Superior temporal gyrus (tissue), 1 donor: ENCODE data around the gene SLC1A5.
A peak's percentile ranks its signal among the peaks of the same experiment; 100 is the strongest.

Source experiments
- DNase-seq: peaks from one replicate; pipeline ENCODE4 v3.0.0-alpha.2; 2016; ENCODE audit errors: extremely low spot score

Gene SLC1A5

DNA sequence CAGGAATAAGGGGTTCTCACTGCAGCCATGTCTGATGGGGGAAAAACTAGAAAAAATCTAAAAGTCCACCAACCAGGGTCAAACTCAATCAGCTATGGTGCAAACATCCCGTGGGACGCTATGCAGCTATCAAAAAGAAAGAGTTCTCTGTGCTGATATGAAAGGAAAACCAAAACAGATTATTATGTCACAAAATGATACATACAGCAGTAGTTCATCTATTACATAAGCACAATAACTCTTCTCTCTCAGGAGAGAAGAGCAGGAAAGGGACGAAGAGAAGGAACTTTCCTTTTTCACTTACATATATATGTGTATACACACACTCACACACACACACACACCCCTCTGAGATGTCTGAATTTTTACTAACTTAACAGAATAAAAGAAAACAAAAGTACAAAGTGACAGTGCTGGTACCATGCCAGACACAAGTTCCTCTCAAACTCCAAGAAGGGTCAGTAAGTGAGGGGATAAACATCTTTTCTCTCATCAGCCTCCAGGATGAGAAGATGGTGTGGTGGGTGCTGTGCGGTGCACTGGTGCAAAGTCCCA, 45.4 kb downstream of the SLC1A5 start:
- DNase-seq, result no peak

GRCh38 chr19:46741447-46741846, 46.9 kb downstream of the SLC1A5 start:
- DNase-seq, result no peak

DNA sequence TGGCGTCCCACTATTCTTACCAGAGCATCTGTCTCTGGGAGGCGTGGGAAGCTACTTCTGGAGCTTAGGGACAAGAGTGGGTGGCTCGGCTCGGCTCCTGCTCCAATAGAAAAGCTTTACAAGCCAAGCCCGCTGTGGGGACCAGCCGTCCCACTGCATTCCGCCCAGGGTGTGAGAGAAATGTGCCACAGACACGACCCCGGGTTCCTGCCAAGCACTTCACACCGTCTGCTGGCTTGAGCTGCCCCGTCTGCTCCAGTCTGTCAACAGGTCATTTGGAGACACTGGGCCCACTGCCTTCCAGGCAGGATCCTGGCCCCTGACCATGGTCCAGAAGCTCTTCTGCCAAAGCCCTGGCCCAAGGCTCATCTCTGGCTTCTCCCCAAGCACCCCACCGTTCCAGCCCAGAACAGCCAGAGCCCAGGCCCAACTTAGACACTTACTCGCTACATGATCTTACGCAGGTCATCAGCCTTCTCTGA, 49.1 kb downstream of the SLC1A5 start:
- DNase-seq, result no peak

DNA sequence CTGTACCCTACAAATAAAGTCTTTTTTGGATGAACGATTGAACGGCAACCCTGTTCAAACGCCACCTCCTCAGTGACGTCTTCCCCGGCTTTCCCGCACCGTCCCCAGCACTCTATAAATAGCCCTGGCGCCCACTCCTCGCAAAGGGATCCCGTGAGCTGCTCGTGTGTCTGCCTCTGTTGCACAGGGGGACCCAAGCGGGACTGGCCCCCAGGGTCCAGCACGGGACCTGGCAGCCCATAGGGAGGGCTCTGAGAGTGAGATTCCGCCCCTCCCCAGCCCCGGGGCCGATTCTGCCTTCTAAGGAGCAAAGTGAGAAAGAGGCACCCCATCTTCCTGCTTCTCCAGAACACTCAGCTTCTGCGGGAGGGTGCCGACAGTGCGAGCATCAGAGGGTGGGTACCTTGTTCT, 50.6 kb downstream of the SLC1A5 start:
- DNase-seq, result no peak

GRCh38 chr19:46737298-46737654, 51.1 kb downstream of the SLC1A5 start:
- no peak for DNase-seq

- DNase-seq, result no peak
Observed at GRCh38 chr19:46736531-46737297, 51.7 kb downstream of the SLC1A5 start.

- DNase-seq, result no peak
Observed at GRCh38 chr19:46733690-46734292, 54.6 kb downstream of the SLC1A5 start.

DNA sequence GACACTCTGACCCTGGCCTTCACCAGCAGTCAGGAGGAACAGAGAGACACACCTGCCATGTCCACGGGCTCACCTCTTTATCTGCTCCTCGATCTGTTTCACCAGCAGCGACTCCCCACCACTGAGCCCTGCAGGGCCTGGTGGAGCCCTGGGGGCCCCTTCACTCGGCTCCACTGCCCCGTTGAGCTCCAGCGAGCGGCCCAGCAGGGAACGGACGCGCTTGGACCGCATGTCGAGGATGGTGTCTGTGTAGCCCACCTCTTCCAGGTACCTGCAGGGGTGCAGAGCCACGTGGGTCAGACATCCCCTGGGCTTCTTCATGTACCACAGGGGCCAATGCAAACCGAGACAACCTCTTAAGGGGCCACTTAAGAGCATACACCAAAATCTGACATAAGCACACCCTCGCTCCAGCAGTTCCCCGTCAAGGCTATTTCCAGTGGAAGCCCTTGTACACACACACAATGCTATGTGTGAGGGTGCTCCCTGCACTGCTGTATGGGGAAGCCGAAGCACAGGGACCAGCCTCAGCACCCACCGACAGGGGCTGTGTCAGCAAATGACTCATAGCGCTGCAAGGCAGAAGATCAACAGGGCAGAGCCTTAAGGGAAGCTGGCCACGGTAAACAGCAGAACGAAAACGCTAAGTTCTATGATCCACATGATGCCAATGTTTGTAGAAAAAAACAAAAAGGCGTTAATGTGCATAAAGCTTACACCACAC, 55.3 kb downstream of the SLC1A5 start:
- no peak for DNase-seq

DNA sequence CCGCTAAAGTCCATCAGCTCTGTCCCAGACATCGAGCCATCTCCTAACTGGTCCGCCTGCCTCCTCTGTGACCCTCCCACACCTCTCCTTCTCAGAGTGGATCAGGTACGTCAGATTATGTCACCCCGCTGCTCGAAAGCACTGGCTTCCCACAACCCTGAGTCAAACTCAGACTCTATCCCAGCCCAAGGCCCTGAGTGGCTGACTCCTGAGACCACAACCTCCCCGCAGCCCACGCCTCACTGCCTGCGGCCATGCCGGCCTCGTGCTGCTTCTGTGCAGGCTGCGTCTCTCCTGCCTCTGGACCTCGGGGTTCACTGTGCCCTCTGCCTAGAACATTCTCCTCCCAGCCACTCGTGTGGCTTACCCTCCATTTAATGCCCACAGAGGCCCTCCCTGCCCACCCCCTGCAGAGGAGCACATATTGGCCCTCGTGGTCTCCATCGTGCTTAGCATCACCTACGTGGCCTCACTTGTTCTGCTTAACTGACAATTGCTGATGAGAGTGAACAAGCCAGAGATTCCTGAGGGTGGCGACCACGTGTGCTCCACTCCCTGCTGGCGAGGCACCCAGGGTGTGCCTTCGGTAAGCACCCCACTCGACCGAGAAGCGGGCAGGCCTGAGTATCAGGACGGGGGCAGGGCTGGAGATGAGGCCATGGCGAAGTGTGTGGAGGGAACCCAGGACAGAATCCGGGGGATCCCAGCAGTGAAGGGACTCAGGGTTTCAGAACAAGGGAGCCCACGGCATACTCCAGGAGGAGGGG, 56.0 kb downstream of the SLC1A5 start:
- DNase-seq, result no peak

DNA sequence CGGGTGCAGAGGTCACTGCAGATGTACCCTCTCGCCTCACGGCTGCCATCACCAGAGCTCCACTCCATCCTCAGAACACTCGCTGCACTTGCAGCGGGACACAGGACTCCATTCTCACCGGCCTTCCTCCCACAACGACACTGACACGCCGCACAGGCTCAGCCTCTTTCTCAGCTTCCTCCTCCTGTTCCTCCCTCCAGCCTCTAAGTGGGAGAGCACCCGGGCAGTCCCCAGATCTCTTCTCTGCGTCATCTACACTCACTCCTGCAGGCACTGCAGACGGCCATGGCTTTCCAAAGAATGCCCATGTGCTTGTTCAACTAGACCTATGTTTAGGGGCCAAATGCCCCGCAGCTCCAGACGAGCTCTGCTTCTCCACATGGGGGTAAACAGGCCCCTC, 56.8 kb downstream of the SLC1A5 start:
- no peak for DNase-seq

DNA sequence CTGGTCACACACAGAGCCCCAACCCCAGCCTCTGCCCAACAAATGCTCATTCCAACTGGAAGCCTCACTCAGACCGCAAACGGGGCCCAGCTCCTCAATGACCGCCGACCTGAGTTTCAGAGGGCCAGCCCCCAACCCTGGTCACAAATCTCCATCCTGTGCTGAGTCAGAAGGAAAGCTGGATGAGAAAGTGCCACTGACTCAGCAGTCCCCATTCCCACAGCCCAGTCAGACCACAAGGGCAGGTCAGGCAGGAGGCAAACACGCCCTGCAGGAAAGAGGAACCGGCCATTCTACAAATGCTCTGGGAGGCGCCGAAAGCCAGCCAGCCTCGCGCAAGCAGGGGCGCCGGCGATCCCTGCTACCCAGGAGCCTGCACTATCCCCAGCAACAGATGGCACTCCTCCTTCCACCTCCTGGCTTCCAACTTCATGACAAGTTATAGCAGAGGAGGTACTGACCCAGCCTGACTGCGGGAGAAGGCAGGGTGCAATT, 57.3 kb downstream of the SLC1A5 start:
- no peak for DNase-seq

DNA sequence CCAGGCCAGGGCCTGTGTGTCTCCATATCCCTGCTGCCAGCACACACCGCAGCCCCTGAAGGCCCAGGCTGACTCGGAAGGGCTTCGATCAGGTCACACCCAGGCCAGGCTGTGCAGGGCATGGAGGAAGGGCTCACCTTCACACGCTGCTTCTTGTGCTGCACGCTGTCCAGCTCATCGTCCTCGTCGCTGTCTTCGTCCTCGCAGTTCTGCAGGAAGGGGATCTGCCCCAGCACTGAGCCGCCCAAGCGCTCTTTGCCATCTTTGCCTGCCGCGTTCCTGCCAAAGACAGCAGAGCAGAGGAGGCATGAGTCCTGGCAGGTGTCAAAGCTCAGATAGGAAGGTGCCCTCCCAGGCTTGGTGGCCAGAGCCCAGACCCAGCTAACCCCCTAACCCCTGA, 57.8 kb downstream of the SLC1A5 start:
- DNase-seq, result no peak

GRCh38 chr19:46730187-46730586, 58.2 kb downstream of the SLC1A5 start:
- no peak for DNase-seq

DNA sequence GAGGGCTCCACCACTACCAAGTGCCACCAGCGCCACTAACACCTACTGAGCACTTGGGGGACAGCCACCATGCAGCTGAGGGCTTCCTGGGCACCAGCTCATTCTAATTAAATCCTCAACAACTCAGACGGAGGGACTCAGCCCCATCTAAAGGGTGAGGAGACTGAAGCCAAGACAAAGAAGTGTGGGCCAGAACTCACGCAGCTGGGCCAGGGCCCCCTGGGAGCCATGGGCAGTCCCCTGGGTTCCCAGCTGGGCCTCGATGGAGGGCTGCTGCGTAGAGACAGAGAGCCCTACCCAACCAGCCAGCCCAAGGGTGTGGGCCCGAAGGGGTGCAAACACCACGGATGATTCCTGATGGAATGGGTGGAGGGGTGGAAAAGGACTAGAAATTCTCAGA, 58.7 kb downstream of the SLC1A5 start:
- no peak for DNase-seq

GRCh38 chr19:46728693-46729339, 59.6 kb downstream of the SLC1A5 start:
- DNase-seq, result peak; percentile 74

GRCh38 chr19:46728208-46728607, 60.2 kb downstream of the SLC1A5 start:
- no peak for DNase-seq

GRCh38 chr19:46727757-46728156, 60.6 kb downstream of the SLC1A5 start:
- no peak for DNase-seq

DNA sequence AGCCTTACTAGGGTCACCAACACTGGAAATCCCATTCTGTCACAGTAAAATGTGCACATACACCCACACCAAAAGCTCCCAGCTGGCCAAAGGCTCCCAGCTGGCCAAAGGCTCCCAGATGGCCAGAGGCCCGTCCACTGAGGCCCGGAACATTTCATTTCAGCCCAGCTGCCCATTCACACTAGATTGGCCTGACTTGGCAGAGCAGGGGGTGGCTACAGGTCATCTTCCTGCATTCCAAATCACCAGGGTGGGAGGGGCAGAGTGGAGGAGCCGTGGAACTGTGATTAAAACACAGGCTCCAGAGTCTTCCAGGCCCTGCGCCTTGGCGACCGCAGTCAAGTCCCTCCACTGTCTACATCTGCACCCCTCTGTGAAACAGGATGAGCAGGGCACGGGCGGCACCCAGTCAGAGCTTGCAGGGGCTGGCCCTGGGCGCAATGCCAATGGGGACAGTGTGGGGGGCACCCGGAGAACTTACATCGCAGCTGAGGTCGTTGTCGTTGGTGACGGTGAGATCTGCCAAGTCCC, 61.4 kb downstream of the SLC1A5 start:
- no peak for DNase-seq

GRCh38 chr19:46726551-46726950, 61.8 kb downstream of the SLC1A5 start:
- DNase-seq, result no peak

DNA sequence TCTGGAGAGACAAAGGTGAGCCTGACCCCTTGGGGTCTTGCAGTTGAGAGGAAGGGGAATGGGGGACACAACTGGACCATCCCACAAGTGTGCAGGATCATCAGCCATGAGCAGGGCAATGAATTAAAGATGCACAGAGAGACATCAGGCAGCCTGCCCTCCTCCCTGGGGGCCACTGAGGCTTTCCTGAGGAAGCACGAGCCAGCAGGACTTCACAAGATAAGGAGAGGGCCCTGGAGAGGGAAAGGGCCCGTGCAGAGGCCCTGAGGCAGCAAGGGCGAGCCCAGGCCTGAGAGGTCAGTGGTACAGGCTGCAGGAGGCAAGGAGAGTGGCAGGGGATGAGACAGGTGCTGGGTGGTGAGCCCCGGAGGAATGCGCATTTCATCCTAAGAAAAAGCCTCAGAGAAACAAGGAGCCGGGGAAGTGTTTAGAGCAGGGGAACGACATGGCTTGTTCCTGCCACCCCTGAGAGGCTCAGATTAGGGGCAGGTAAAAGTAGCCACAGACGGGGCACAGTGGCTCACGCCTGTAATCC, 62.5 kb downstream of the SLC1A5 start:
- no peak for DNase-seq
